Measurements from ENCODE around the gene YEATS2.

GRCh38 chr3:183743231-183743630 lies 45.6 kb downstream of the YEATS2 start:
- TF ChIP-seq POLR2A (IDR thresholded peaks at IDR 0.05) (no peak), CTCF (IDR thresholded peaks at IDR 0.05) (no peak), EP300 (IDR thresholded peaks at IDR 0.05) (no peak)
